Stimulated activated CD8-positive, alpha-beta memory T cell treated with anti-CD3 and anti-CD28 coated beads, Interleukin-12 subunit alpha, Interleukin-12 subunit beta, amount 100 ng/mL, for 24 hours (primary cell): ENCODE measurements around the gene SPTBN2.
"Not testable (repeated sequence)": the region's sequence is repeated elsewhere in the genome, so short reads cannot be mapped to it uniquely, and the experiment has no call there.

ENCODE experiments used
- DNase-seq: peaks from one replicate; pipeline ENCODE4 v3.0.0-alpha.2; 2020; ENCODE audit errors: extremely low read depth

The SPTBN2 gene

DNA sequence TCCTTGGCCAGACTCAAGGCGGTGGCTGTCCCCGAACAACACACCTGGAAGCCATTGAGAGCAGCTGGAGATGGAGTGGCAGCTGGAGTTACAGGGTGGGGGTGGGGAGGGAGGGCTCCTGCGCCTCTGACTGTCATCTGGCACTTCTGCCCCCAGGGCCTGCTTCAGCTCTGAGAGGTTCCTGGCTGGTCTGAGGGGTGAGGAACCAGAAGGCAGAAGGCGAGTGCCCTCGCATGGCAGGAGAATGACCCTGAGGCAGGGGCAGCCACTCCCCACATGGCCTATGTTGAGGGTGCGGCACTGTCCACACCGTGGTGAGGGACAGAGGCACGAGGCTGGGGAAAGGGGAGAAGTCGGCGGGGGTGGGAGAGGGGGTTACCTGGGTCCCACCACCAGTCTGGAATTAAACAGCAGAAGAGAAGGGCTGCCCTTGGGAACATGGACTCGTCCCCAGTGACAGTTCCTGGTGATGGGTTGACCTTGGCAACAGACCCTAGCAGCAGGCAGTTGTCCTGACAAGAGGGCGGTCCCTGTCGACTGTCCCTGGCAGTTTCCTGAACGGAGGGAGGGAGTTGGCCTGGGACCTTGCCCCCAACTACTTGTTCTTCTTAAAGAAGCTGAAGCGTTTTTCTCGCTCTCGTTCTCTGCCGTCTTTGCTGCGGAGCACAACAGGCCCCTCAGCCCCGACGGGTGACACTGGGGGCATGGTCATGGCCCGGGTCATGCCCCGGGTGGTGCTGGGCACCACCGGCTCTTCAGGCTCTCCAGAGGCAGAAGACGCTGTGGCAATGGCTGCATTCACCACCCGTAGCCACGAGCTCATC is 43.5 kb downstream of the SPTBN2 start:
- DNase-seq, result no peak

DNA sequence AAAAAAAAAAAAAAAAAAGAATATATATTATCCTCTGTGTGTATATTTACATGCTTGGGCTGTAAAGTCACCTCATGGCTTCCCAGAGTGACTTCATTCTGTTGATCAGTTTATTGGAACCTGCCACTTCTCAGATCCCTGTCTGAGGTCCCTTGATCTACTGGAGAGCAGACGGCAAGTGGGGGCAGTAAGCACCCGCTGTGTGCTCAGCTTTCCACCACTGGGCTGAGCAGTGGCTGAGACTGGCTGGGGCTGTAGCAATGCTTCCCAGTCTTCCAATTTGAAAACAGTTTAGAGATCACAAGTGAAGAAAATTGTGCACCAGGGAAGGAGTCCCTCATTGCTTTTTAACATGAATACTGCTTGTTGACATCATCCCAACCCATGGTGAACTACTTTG is 44.4 kb downstream of the SPTBN2 start:
- DNase-seq, result no peak

DNA sequence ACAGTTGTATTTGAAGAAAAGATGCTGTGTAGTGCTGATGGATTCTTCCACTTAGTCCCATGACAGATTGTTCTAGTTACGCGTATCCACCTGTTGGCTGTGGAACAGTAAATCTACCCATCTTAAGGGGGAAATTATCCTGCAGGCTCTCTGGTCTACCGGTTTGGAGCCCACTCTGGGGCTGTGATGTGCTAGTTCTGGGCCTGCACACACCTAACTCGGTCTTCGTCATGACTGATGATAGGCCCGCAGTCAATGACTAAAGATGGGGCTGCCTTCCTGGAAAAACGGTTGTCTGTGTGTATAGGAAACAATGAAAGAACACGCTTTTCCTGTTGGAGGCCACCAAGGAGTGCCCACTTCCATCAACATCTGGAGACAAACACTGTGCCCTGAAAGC is 45.1 kb downstream of the SPTBN2 start:
- no peak for DNase-seq

DNA sequence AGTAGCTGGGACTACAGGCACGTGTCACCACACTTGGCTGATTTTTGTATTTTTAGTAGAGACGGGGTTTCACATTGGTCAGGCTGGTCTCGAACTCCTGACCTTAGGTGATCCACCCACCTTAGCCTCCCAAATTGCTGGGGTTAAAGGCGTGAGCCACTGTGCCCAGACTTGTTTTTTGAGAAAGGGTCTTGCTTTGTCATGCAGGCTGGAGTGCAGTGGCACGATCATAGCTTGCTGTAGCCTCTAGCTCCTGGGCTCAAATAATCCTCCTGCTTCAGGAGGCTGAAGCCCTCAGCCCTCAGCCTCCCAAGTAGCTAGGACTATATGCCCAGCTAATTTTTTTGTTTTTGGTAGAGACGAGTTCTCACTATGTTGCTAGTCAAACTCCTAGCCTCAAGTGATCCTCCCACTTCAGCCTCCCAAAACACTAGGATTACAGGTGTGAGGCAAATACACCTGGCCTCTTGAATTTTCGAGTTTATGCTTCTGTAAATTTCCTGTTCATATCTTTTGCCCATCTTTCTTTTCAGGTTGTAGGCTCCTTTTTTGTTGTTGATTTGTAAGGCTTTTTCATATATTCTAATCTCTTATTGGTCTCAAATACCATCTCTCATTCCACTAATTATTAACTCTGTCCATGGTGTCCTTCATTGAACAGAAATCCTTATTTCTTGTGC is 47.9 kb downstream of the SPTBN2 start:
- no peak for DNase-seq

DNA sequence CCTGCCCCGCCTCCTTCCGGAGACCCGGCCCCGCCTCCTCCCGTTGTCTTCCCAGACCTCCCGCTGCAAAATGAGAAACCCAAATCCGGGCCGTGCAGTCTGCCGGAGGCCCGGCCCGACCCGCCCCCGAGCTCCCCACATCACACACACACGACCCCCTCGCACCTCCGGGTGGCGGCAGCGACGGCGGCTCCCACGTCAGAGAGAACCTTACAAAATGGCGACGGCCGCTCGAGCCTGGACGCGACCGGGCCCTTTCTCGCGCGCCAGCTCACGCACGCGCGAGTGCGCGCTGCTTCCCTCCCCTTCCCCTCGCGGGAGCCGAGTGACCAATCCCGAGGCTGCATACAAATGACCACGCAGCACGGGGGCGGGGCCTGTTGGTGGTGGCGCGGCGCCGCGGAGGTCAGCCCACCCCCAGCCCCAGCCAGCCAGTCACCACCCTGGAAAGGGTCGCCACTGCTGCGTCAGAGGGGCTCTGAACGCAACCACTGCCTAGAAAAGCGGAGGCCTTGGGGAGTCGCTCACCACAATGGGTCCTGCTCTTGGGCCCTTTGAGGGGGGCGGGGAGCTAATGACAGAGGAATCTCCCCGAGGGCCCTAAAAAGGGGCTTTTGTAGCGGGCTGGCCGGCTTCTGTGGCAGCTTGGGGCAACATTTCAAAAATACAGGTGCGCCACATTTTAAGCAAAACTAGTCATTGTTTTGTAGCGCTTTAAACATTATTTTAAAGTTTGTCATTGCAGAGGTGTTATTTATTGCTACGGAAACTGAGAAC is 51.2 kb downstream of the SPTBN2 start, which contains the start of gene RBM4B:
Gene RBM4B, minus strand, starts transcription at position 289 of the 777 bp plus-strand sequence. CDS start 808 bp downstream, outside the sequence.
- DNase-seq, result peak; percentile 92

DNA sequence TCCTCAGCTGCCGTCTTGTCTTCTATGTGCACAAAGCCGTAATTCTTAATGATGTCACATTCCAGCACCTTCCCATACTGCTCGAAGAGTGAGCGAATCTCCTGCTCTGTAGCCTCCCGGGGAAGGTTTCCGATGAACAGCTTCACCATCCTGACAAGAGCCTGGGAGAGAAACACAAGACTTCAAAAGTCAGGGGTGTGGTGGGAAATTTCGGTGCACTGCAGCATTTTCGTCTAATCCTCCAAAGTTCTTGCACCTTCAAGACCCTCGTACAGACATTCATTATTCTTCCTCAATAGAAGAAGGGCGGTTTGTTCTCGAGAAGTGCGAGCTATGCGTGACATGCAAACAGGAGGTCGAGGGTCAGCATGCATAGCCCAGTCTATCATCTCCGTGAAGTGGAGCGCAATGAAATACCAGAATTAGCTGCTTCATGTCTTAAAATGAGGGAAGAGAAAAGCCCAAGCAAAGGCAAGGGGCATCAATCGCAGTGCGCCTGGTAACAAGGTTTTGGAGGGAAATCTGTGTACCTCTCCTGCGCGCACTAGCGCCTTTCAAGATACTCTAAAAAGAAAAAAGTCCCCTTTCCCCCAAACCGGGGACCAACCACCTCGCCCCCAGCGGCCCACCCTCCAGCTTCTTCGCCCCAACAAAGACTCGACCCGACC is 52.0 kb downstream of the SPTBN2 start:
- no peak for DNase-seq

DNA sequence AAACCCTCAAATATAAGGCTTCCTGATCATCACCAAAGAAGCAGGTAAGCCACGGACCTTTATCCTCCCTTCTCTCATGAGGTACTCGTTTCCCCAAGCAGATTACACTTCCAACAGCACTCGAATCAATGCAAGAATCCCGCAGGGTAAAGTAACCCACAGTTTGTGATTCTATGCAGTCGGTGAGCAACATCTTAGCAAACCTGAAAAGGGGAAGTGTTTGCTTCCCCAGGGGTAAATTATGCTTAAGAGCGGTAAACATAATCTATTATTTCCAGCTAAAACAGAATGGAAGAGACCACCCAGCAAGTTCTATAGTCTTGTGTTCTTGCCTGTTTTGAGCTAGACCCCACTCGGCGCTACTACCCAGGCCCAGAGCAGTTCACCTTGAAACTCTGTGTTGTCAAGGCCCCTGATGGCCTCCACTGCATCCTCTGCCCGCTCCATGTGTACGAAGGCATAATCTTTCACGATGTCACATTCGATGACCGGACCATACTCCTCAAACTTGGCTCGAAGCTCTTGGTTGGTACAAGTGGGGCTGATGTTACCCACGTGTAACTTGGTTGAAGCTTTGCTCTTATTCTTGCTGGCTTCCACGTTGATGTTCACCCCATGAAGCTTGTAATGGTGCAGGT is 52.6 kb downstream of the SPTBN2 start:
- no peak for DNase-seq

DNA sequence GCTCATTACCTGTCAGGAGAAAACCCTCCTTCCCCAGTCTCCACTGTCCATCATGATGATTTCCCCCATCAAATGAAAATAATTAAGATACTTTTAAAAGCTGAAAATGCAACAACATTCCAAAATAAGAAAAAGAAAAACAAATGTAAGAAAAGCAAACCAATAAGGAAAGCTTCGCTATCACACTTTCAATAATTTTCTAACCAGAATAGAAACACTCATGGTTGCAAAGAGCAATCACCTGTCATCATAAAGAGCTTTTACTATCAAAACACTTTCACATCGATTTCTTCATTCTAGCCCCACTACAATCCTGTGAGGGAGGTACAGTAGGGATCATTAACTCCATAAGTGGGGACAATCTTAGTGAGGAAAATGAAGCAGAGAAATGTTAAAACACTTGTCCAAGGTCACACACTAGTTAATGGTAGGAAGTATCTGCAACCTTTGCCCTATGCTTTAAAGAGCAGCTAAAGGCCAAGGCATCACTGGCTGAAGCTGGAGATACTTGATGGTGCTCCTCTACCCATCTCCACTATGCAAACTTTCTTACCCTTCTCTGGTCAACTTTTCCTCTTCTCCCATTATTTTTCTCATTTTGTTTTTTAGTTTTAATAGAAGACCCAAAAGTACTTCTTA is 53.9 kb downstream of the SPTBN2 start:
- DNase-seq, result no peak

DNA sequence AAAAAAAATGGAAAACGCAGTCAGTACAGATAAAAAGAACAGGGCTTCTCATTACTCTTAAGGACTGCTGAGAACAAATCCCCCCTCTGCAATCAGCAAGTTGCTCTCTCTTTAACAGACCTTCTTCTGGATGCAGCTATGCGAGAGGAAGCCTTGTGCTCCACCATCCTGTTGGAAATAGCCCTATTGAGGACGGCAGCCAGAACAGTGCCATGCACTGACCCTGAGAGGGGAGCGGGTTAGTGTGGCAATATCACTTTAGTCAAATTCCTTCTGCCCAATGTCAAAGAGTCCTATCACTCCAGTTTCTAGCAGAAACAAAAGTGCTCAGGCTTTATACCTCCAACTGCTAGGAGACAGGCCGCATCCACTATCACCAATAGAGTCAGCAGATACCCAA is 58.2 kb downstream of the SPTBN2 start:
- no peak for DNase-seq

DNA sequence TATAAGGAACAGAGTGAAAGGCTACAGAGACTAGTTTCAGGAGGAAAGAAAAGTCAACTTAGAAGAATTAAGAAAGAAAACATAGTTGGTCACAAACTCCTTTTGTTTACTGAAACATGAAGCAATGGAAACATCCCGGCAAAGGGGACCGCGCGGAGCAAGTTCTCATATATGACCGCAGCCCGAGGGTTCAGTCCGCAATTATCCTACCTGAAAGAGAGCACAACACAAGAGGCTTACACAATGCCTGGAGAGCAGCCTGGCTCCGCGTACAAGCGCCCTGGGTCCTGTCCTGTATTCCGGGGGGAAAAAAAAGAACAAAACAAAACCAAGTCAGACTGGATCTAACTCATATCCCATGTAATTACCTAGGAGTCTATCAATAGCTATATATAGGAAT is 63.6 kb downstream of the SPTBN2 start:
- DNase-seq, result no peak

DNA sequence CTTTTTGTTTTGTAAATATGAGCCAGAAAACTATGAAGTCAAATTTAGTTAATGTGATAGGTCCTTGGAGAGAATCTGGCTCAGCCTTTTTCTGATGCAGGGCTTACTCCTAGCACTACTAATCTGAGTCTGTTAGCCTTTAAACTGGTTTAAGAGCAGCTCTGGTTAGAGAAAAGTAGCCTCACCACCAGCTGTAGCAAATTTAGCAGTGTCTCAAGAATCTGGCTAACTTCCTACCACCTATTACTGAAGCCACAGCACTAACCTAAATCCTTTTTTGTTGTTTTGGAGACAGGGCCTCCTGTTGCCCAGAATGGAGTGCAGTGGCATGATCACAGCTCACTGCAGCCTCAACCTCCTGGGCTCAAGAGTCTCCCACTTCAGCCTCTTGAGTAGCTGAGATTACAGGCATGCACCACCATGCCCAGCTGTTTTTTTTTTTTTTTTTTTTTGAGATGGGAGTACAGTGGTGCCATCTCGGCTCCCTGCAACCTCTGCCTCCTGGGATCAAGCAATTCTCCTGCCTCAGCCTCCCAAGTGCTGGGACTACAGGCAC is 65.2 kb downstream of the SPTBN2 start:
- no peak for DNase-seq

DNA sequence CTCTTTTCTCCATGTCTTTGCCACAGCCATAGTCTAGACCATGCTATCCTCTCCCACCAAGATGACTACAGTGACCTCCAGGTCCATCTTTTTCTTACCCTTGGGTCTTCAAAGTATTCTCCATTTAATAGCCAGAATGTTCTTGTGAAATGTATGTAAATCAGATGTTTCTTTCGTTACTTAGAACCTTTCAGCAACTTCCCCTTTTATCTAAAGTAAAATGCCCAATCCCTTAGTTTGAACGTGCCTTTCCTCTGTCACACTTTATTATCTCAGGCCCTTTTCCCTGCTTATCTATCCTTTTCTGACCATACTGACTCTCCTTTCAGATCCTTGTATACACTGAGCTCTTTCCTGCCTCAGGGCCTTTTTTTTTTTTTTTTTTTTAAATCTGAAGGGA is 69.3 kb downstream of the SPTBN2 start:
- DNase-seq, result no peak

DNA sequence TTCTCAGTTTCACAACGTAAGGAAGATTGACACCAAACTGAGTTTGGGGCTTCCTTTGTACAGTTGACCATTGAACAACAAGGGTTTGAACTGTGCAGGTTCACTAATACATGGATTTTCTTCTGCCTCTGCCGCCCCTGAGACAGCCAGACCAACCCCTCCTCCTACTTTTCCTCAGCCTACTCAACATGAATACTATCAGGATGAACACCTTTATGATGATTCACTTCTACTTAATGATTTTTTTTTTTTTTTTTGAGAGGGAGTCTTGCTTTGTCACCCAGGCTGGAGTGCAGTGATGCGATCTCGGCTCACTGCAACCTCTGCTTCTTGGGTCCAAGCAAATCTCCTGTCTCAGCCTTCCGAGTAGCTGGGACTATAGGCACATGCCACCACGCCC is 75.9 kb downstream of the SPTBN2 start:
- no peak for DNase-seq

DNA sequence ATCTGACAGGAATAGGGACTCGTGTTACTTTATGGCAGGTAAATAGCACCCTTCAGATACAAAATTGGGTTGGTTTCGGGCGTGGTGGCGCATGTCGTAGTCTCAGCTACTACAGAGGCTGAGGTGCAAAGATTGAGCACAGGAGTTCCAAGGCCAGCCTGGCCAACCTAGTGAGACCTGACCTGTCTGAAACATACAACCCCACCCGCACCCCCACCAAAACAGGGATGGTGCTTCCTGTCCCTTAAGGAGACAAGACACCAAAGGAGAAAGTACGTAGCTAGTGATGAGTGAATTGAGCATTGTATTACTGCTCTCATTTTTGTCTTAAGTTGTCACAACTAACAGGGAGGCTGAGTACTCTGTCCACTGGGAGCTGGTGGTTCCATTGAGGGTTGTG is 76.4 kb downstream of the SPTBN2 start:
- no peak for DNase-seq

DNA sequence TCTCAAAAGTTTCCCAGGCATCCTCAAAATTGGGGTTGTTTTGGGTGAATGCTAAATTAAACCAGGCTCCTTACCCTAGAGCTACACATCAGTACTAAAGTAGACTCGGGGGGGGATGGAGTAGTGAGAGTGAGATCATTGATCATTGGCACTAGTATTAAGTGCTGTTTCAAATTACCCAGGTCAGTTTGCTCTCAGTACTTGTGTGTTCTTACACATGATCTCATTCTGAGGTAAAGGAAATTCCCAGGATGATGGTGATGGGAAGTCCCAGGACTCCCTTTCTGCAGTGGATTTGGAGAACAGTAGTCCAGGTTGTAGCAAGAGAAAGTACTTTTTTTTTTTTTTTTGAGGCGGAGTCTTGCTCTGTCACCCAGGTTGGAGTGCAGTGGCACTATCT is 78.0 kb downstream of the SPTBN2 start:
- no peak for DNase-seq

DNA sequence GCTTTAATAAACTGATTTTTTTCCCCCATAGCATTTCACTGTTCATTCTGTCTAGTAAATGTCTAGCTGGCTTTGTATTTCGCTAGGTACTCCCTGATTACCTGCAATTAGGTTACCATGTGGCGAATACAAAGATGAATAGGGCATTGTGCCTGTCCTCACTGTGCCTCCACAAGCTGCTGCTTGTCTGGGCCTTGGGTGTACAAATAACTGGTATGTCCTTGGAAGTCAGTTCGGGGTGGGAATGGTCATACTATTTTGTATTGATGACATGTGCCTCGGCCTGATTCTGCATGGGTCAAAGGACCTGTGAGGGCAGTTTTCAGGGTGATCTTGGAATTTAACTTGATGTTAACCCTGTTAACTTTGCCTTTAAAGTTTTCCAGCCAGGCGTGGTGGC is 79.1 kb downstream of the SPTBN2 start:
- no peak for DNase-seq

DNA sequence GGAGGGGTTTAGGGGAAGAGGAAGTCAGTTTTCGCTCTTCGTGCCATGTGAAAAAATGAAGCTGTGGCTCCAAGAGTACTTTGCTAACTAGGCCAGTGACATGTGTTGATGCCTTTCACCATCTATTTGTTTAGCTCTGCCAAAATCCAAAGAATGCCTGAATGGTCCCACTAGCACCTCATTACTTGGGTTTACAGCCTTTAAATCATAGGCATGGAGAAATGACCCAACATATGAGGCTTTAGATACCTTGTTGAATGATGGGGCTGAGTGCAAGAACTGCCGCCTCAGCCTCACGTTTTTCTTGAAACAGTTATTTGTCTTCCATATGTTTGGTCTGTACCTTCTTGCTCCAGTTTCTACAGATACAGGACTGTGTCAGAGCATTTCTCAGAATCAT is 82.2 kb downstream of the SPTBN2 start:
- no peak for DNase-seq

DNA sequence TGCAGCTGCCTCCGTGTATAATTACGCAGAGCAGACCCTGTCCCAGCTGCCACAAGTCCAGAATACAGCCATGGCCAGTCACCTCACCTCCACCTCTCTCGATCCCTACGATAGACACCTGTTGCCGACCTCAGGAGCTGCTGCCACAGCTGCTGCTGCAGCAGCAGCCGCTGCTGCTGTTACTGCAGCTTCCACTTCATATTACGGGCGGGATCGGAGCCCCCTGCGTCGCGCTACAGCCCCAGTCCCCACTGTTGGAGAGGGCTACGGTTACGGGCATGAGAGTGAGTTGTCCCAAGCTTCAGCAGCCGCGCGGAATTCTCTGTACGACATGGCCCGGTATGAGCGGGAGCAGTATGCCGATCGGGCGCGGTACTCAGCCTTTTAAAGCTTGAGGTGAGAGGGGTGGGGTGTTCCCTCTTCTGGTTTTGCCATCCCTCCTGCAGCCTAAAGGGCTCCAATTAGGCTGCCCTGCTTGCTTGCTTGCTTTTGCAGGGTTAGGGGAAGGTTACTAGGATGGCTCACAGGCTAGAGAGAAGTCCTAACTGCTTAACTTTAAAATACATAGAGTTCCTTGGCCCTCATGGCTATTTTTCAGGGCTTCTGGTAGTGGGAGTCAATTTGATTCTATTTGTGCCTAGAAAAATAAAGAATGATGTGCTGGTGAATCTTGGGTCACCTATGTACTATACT is 85.1 kb downstream of the SPTBN2 start:
- no peak for DNase-seq

DNA sequence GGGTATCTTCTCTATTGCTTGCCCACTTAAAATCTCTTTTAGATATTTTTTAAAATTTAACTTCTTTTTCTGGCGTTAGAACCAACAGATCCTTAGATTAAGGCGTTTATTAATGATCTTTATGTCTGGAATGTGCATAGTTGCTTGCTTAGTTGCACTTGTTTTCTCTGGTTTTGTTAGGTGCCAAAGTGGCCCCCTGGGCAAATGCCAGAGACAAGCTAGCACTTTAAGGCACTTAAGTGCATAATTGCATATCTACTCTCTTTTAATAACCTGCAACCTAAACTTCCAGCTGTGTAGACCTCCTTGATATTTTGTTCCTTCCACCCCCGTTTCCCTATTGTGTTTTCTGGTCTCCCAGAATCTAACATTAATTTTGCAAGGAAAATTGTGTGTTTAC is 87.2 kb downstream of the SPTBN2 start:
- DNase-seq, result no peak

DNA sequence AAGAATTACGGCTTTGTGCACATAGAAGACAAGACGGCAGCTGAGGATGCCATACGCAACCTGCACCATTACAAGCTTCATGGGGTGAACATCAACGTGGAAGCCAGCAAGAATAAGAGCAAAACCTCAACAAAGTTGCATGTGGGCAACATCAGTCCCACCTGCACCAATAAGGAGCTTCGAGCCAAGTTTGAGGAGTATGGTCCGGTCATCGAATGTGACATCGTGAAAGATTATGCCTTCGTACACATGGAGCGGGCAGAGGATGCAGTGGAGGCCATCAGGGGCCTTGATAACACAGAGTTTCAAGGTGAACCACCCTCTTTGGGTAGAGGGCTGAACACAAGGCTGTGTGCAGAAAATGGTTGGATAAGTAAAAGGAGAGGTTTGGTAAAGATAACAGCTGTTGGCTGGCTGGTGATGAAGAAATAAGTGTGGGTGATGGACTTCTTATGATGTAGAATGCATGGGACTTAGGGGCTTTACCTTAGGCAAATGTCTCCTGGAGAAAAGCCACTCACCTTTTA is 89.1 kb downstream of the SPTBN2 start:
- DNase-seq, result not testable (repeated sequence)
